ENCODE measurements around the gene TEX30. TPM values are rescaled to one million over a fixed set of nuclear protein-coding genes. Genes with fewer than 3 reads are reported as not detected.

TEX30 gene
- total and polyA plus RNA-seq, 2 of the 4 experiments (the other 2 are of a cell fraction), result 8.1 to 10.4 TPM

GRCh38 chr13:102812611-102813287, 39.2 kb upstream of the TEX30 start:
- Histone ChIP-seq H3K27ac (ENCODE audit: insufficient read depth, low read length) (no peak overlapping the region), H3K14ac (replicated peaks; ENCODE audit: low read depth, low read length) (peak overlapping the region; percentile 79), H3K9me1 (ENCODE audit: insufficient read depth, low read length) (peaks cover 6% of the 10 kb centered on the region; the same call in 1 of the 2 replicates), H3K79me1 (ENCODE audit: low read depth in 1 of 2, low read length in 2 of 2) (peaks cover 24 to 33% of the 10 kb centered on the region in 2 experiments), H4K8ac (ENCODE audit: low read depth in 2 of 2, low read length in 2 of 2) (peak overlapping the region in 1 of 2 experiments; percentile 83; a peak in 2 of 4 replicates), H3K9ac (ENCODE audit: low read depth, low read length) (peak overlapping the region; percentile 2; the same call in 1 of the 2 replicates), H3K4me1 (ENCODE audit: control insufficient read depth, insufficient read depth, low read length) (peaks cover 2% of the 10 kb centered on the region), H2AK5ac (ENCODE audit: low read depth, low read length) (no peak overlapping the region; the same call in 1 of the 2 replicates), H3K23ac (ENCODE audit: low read depth, low read length) (peak overlapping the region; percentile 74), H4K20me1 (ENCODE audit: insufficient read depth, low read length) (no peaks in the 10 kb centered on the region), H3K56ac (ENCODE audit: extremely low read depth, insufficient read depth, low read length) (no peak overlapping the region; the same call in 1 of the 2 replicates), H3K4me2 (ENCODE audit: low read depth, low read length) (peak overlapping the region; percentile 4; the same call in 1 of the 2 replicates), H2BK5ac (ENCODE audit: low read depth, low read length, poor library complexity, severe bottlenecking) (no peak overlapping the region), H2AFZ (replicated peaks; ENCODE audit: low read length, poor library complexity) (peak overlapping the region; percentile 48), H2BK20ac (ENCODE audit: low read depth, low read length) (no peak overlapping the region), H2BK120ac (ENCODE audit: low read depth, low read length) (peak overlapping the region; percentile 62; the same call in 1 of the 2 replicates), H2BK15ac (ENCODE audit: low read depth, low read length) (no peak overlapping the region), H3K36me3 (ENCODE audit: control insufficient read depth, insufficient read depth, low read length) (peaks cover 5% of the 10 kb centered on the region; the same call in 1 of the 2 replicates), H2AK9ac (replicated peaks; ENCODE audit: low read depth, low read length, poor library complexity) (no peak overlapping the region), H3K18ac (ENCODE audit: low read depth, low read length) (no peak overlapping the region), H3K9me3 (ENCODE audit: control insufficient read depth, insufficient read depth, low read length) (0 out of 2 replicates have a peak, but pooled peaks cover 3% of the 10 kb centered on the region), H4K91ac (ENCODE audit: insufficient read depth, low read depth, low read length) (no peak overlapping the region), H4K5ac (ENCODE audit: low read depth, low read length) (0 out of 2 replicates have a peak overlapping the region, but pooled peaks have one; percentile 3), H3K4ac (ENCODE audit: low read depth, low read length) (peak overlapping the region; percentile 74), H3K4me3 (ENCODE audit: insufficient read depth, low read depth, low read length) (no peak overlapping the region), H3K27me3 (ENCODE audit: control insufficient read depth, insufficient read depth, low read length) (no peaks in the 10 kb centered on the region)
- ChIA-PET POLR2A (ENCODE audit: unreplicated experiment) (interaction anchor here (0.6 kb wide), 1 partner anchor 12 kb away, joined by 4 read pairs; no protein-coding TSS in a partner anchor), CTCF (interaction anchor here (0.8 kb wide), 1 partner anchor 24 kb away, joined by 3 read pairs; no protein-coding TSS in a partner anchor)
- ATAC-seq (ENCODE audit: low read depth) (peak; percentile 62), DNase-seq (peak; percentile 15)
- TF ChIP-seq MAZ (IDR thresholded peaks at IDR 0.05; ENCODE audit: borderline replicate concordance, low read depth, low read length) (no peak), CEBPB (IDR thresholded peaks at IDR 0.05; ENCODE audit: low read depth, low read length) (peak; percentile 26; the same call in 1 of the 2 replicates), MXI1 (IDR thresholded peaks at IDR 0.05; ENCODE audit: borderline replicate concordance, low read depth, low read length) (no peak), RFX5 (IDR thresholded peaks at IDR 0.05; ENCODE audit: low read depth, low read length) (no peak), POLR2A (IDR thresholded peaks at IDR 0.05; ENCODE audit: low read depth, low read length) (no peak)
- in situ Hi-C loops (cut with MboI; ENCODE audit: low sequenced_read_pairs) (no loop called here), intact Hi-C loops (cut with micrococcal nuclease) (no loop called here), dilution Hi-C loops (cut with HindIII; ENCODE audit: low sequenced_read_pairs, unreplicated experiment) (no loop called here)
- no TSS peak for BruUV-seq (replicated peaks)
